ENCODE data around the gene MACROH2A2. TPM values are rescaled to one million over a fixed set of nuclear protein-coding genes. Genes with fewer than 3 reads are reported as not detected.

Gene MACROH2A2
- total RNA-seq, 4 donors from 2014 or later, result 7.0 to 21.8 (median 15.0) TPM

GRCh38 chr10:70117646-70118045 is 65.0 kb downstream of the MACROH2A2 start:
- DNase-seq, result no peak
- whole genome bisulfite sequencing, 2 donors, result 87 to 89% methylated on average over 5 to 10 of the region's 10 CpGs
- intact Hi-C loops (cut with DNase I), result no loop called here
- Histone ChIP-seq H3K27ac (no peak overlapping the region), H3K4me1 (peaks cover 0 to 7% of the 10 kb centered on the region in 2 donors), H3K4me3 (replicated peaks in 1 of 3) (no peak overlapping the region), H3K36me3 (peaks cover 32 to 49% of the 10 kb centered on the region in 2 donors), H3K9me3 (no peaks in the 10 kb centered on the region), H3K27me3 (no peaks in the 10 kb centered on the region)
- TF ChIP-seq POLR2A (IDR thresholded peaks at IDR 0.05), result no peak
- TF ChIP-seq, protein P1, sequence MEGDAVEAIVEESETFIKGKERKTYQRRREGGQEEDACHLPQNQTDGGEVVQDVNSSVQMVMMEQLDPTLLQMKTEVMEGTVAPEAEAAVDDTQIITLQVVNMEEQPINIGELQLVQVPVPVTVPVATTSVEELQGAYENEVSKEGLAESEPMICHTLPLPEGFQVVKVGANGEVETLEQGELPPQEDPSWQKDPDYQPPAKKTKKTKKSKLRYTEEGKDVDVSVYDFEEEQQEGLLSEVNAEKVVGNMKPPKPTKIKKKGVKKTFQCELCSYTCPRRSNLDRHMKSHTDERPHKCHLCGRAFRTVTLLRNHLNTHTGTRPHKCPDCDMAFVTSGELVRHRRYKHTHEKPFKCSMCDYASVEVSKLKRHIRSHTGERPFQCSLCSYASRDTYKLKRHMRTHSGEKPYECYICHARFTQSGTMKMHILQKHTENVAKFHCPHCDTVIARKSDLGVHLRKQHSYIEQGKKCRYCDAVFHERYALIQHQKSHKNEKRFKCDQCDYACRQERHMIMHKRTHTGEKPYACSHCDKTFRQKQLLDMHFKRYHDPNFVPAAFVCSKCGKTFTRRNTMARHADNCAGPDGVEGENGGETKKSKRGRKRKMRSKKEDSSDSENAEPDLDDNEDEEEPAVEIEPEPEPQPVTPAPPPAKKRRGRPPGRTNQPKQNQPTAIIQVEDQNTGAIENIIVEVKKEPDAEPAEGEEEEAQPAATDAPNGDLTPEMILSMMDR (IDR thresholded peaks at IDR 0.05), result no peak

- peaks cover 26 to 44% of the 10 kb centered on the region in 2 donors for H3K36me3 ChIP-seq
- DNase-seq, result no peak
- peaks cover 0 to 9% of the 10 kb centered on the region in 2 donors for H3K4me1 ChIP-seq
- no peaks in the 10 kb centered on the region for H3K27me3 ChIP-seq
- TF ChIP-seq, protein P1 (IDR thresholded peaks at IDR 0.05), result no peak
- TF ChIP-seq POLR2A (IDR thresholded peaks at IDR 0.05), result no peak
- intact Hi-C loops (cut with DNase I), result no loop called here
- H3K27ac ChIP-seq, result no peak overlapping the region
- no peaks in the 10 kb centered on the region for H3K9me3 ChIP-seq
- WGBS, 2 donors, result 90 to 93% methylated on average over 3 of the region's 3 CpGs
- no peak overlapping the region for H3K4me3 ChIP-seq (replicated peaks in 1 of 3)
Observed at GRCh38 chr10:70118196-70118595, 65.5 kb downstream of the MACROH2A2 start.

DNA sequence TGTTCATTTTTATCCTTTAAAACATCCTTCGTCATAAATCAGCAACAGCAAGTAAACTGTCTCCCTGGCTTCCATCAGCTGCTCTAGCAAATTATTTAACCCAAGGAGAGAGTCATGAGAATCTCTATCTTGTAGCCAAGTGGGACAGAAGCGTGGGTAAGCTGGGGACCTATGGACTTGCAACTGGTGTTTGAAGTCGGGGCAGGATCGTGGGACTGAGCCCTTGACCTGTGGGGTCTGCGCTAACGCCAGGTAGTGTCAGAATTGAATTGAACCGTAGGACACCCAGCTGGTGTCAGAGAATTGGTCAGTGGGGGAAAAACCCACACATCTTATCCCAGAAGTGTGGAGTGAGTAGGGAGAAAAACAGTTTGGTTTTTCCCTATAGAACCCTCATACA is 66.6 kb downstream of the MACROH2A2 start:
- no peaks in the 10 kb centered on the region for H3K27me3 ChIP-seq
- no peak for DNase-seq
- H3K27ac ChIP-seq, result no peak overlapping the region
- 93 to 96% methylated on average over 7 of the region's 7 CpGs for WGBS, 2 donors
- TF ChIP-seq, protein P1 (IDR thresholded peaks at IDR 0.05), result no peak
- TF ChIP-seq POLR2A (IDR thresholded peaks at IDR 0.05), result no peak
- peaks cover 20 to 34% of the 10 kb centered on the region in 2 donors for H3K36me3 ChIP-seq
- H3K9me3 ChIP-seq, result no peaks in the 10 kb centered on the region
- intact Hi-C loops (cut with DNase I), result no loop called here
- H3K4me1 ChIP-seq, result peaks cover 0 to 9% of the 10 kb centered on the region in 2 donors
- H3K4me3 ChIP-seq (replicated peaks in 1 of 3), result no peak overlapping the region

DNA sequence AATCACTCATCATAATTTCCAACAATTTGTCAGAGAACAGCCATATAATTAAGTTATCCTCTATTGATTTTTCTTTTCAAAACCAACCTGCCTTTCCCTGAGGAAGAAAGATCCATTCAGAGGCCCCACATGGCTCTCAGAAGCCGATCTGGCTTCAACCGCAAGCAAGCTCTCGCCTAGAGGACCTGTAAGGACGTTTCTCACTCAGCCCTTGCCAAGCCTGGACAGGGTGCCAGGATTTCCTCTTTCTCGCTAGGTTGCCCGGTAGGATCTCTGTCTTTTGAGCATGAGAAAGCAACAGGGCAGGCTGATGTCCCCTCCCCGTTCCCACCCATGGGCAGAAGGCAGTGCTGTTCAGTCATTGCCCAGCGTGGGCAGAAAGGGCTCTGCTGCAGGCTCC is 67.0 kb downstream of the MACROH2A2 start:
- Histone ChIP-seq H3K4me3 (replicated peaks in 1 of 3) (no peak overlapping the region), H3K36me3 (peaks cover 20 to 31% of the 10 kb centered on the region in 2 donors), H3K9me3 (no peaks in the 10 kb centered on the region), H3K4me1 (peaks cover 0 to 9% of the 10 kb centered on the region in 2 donors), H3K27me3 (no peaks in the 10 kb centered on the region), H3K27ac (no peak overlapping the region)
- no peak for DNase-seq
- intact Hi-C loops (cut with DNase I), result no loop called here
- TF ChIP-seq POLR2A (IDR thresholded peaks at IDR 0.05), result no peak
- TF ChIP-seq, protein P1 (IDR thresholded peaks at IDR 0.05), result no peak
- WGBS, 2 donors, result 85 to 91% methylated on average over 8 of the region's 8 CpGs

GRCh38 chr10:70120417-70120816 is 67.8 kb downstream of the MACROH2A2 start:
- no peaks in the 10 kb centered on the region for H3K27me3 ChIP-seq
- no peak overlapping the region for H3K4me3 ChIP-seq (replicated peaks in 1 of 3)
- peaks cover 20 to 26% of the 10 kb centered on the region in 2 donors for H3K36me3 ChIP-seq
- intact Hi-C loops (cut with DNase I), result no loop called here
- TF ChIP-seq, protein P1 (IDR thresholded peaks at IDR 0.05), result no peak
- no peak for TF ChIP-seq POLR2A (IDR thresholded peaks at IDR 0.05)
- peaks cover 0 to 9% of the 10 kb centered on the region in 2 donors for H3K4me1 ChIP-seq
- H3K9me3 ChIP-seq, result no peaks in the 10 kb centered on the region
- H3K27ac ChIP-seq, result no peak overlapping the region
- WGBS, 2 donors, result 78 to 82% methylated on average over 6 of the region's 6 CpGs
- DNase-seq, result no peak

Data from thyroid gland (tissue), 4 donors.